ENCODE data around the gene JAZF1.

The JAZF1 gene

GRCh38 chr7:27897001-27897400 is 283.6 kb downstream of the JAZF1 start:
- peaks cover 8% of the 10 kb centered on the region for H3K4me1 ChIP-seq (ENCODE audit: low read length)

GRCh38 chr7:27895551-27895950 is 285.0 kb downstream of the JAZF1 start:
- peaks cover 8% of the 10 kb centered on the region; the same call in 1 of the 2 replicates for H3K27me3 ChIP-seq (replicated peaks; ENCODE audit: insufficient read depth, low read length)
- H3K9me2 ChIP-seq (replicated peaks; ENCODE audit: insufficient read depth, low read length) = no peaks in the 10 kb centered on the region
- H2AFZ ChIP-seq (ENCODE audit: low read length) = no peak overlapping the region
- TF ChIP-seq CTCF (IDR thresholded peaks at IDR 0.05; ENCODE audit: low read length) (no peak), EZH2phosphoT487 (IDR thresholded peaks at IDR 0.05; ENCODE audit: low read length) (no peak), EZH2 (optimal IDR thresholded peaks at IDR 0.05; ENCODE audit: low read depth, low read length) (no peak)
- H3F3A ChIP-seq (ENCODE audit: insufficient read depth, low read length) = peaks cover 4% of the 10 kb centered on the region; the same call in 1 of the 2 replicates
- H3K9me3 ChIP-seq (replicated peaks; ENCODE audit: insufficient read depth, low read length) = no peaks in the 10 kb centered on the region
- H3K9ac ChIP-seq (ENCODE audit: low read length) = no peak overlapping the region
- no peak overlapping the region for H3K27ac ChIP-seq (ENCODE audit: low read length)
- DNase-seq = no peak
- H3K79me2 ChIP-seq (ENCODE audit: low read length) = no peaks in the 10 kb centered on the region
- 0 out of 2 replicates have a peak, but pooled peaks cover under 1% of the 10 kb centered on the region for H3K4me1 ChIP-seq (ENCODE audit: low read length)
- no peaks in the 10 kb centered on the region for H4K20me1 ChIP-seq (ENCODE audit: insufficient read depth, low read length)
- H3K4me3 ChIP-seq (ENCODE audit: low read length) = no peak overlapping the region
- H3K36me3 ChIP-seq (replicated peaks; ENCODE audit: insufficient read depth, low read length) = no peaks in the 10 kb centered on the region
- H3K4me2 ChIP-seq (ENCODE audit: low read depth, low read length) = no peak overlapping the region

More at GRCh38 chr7:27897001-27897400, 283.6 kb downstream of the JAZF1 start:
- no peaks in the 10 kb centered on the region for H3K79me2 ChIP-seq (ENCODE audit: low read length)
- H3K9me3 ChIP-seq (replicated peaks; ENCODE audit: insufficient read depth, low read length) = no peaks in the 10 kb centered on the region
- H3K27me3 ChIP-seq (replicated peaks; ENCODE audit: insufficient read depth, low read length) = peaks cover 5% of the 10 kb centered on the region; the same call in 1 of the 2 replicates
- H3K36me3 ChIP-seq (replicated peaks; ENCODE audit: insufficient read depth, low read length) = no peaks in the 10 kb centered on the region
- no peak overlapping the region for H3K9ac ChIP-seq (ENCODE audit: low read length)
- no peaks in the 10 kb centered on the region; the same call in 1 of the 2 replicates for H4K20me1 ChIP-seq (ENCODE audit: insufficient read depth, low read length)
- TF ChIP-seq CTCF (IDR thresholded peaks at IDR 0.05; ENCODE audit: low read length) = no peak
- TF ChIP-seq EZH2 (optimal IDR thresholded peaks at IDR 0.05; ENCODE audit: low read depth, low read length) = no peak
- TF ChIP-seq EZH2phosphoT487 (IDR thresholded peaks at IDR 0.05; ENCODE audit: low read length) = no peak
- no peak for DNase-seq
- peaks cover 18% of the 10 kb centered on the region for H3F3A ChIP-seq (ENCODE audit: insufficient read depth, low read length)
- no peak overlapping the region for H2AFZ ChIP-seq (ENCODE audit: low read length)
- no peak overlapping the region for H3K27ac ChIP-seq (ENCODE audit: low read length)
- H3K4me3 ChIP-seq (ENCODE audit: low read length) = no peak overlapping the region
- H3K4me2 ChIP-seq (ENCODE audit: low read depth, low read length) = no peak overlapping the region
- no peaks in the 10 kb centered on the region for H3K9me2 ChIP-seq (replicated peaks; ENCODE audit: insufficient read depth, low read length)

- H4K20me1 ChIP-seq (ENCODE audit: insufficient read depth, low read length) = no peaks in the 10 kb centered on the region
- no peak overlapping the region for H3K9ac ChIP-seq (ENCODE audit: low read length)
- no peak overlapping the region for H3K27ac ChIP-seq (ENCODE audit: low read length)
- no peaks in the 10 kb centered on the region for H3K9me2 ChIP-seq (replicated peaks; ENCODE audit: insufficient read depth, low read length)
- DNase-seq = peak; percentile 86
- H3K79me2 ChIP-seq (ENCODE audit: low read length) = no peaks in the 10 kb centered on the region
- 0 out of 2 replicates have a peak, but pooled peaks cover 8% of the 10 kb centered on the region for H3K27me3 ChIP-seq (replicated peaks; ENCODE audit: insufficient read depth, low read length)
- no peaks in the 10 kb centered on the region for H3K9me3 ChIP-seq (replicated peaks; ENCODE audit: insufficient read depth, low read length)
- H3K4me2 ChIP-seq (ENCODE audit: low read depth, low read length) = peak overlapping the region; percentile 37; the same call in 1 of the 2 replicates
- peaks cover 8% of the 10 kb centered on the region for H3K4me1 ChIP-seq (ENCODE audit: low read length)
- no peak overlapping the region for H3K4me3 ChIP-seq (ENCODE audit: low read length)
- H2AFZ ChIP-seq (ENCODE audit: low read length) = no peak overlapping the region
- TF ChIP-seq EZH2 (optimal IDR thresholded peaks at IDR 0.05; ENCODE audit: low read depth, low read length) (no peak), CTCF (IDR thresholded peaks at IDR 0.05; ENCODE audit: low read length) (no peak), EZH2phosphoT487 (IDR thresholded peaks at IDR 0.05; ENCODE audit: low read length) (no peak)
- H3F3A ChIP-seq (ENCODE audit: insufficient read depth, low read length) = 0 out of 2 replicates have a peak, but pooled peaks cover 7% of the 10 kb centered on the region
- no peaks in the 10 kb centered on the region for H3K36me3 ChIP-seq (replicated peaks; ENCODE audit: insufficient read depth, low read length)
These were observed 290.3 kb downstream of the JAZF1 start for GRCh38 chr7:27890205-27890849.

Measured in MM.1S (cell line).